Endothelial cell of umbilical vein (primary cell): ENCODE results near the gene KLC4. TPM values are rescaled to one million over a fixed set of nuclear protein-coding genes. Genes with fewer than 3 reads are reported as not detected.

Experiments used
- BruUV-seq: library from RNA; stranded (reverse); fragments of 400-500 nt; replicated peaks from 2 replicates; lab custom pipeline; 2021; lab: Mats Ljungman, UMichigan
- CTCF ChIA-PET: fragments of 300-600, 350-600 bp; sonication (Branson Sonifier 250); formaldehyde crosslinking; loops from one replicate; lab custom pipeline; 2021; ENCODE audit warnings: antibody characterized with exemption, inconsistent platforms; lab: Charles Lee
- POLR2A ChIA-PET: fragments of 300-600, 350-600 bp; sonication (Branson Sonifier 250); formaldehyde crosslinking; loops from one replicate; lab custom pipeline; 2021; ENCODE audit warnings: antibody characterized with exemption, inconsistent platforms; lab: Charles Lee
- DNase-seq: peaks from one replicate; pipeline ENCODE4 v3.0.0-alpha.2; 2011; ENCODE audit warnings: low read depth, low spot score
- FAIRE-seq: peaks from 2 replicates; lab custom pipeline; 2011; peaks lifted over from hg19 to GRCh38; lab: Jason Lieb, UNC
- H2AFZ ChIP-seq: 2 replicates; pipeline ENCODE4 v1.6.0; 2012; ENCODE audit warnings: low read depth, low read length, control low read depth, inconsistent platforms
- H3K27ac ChIP-seq: 2 replicates; pipeline ENCODE4 v1.5.1; 2011; ENCODE audit warnings: low read depth, mild to moderate bottlenecking, control low read depth, low read length, moderate library complexity; ENCODE audit not compliant: insufficient read depth
- H3K27me3 ChIP-seq, 2 experiments: 2 replicates each; pipeline versions ENCODE4 v1.6.0 to v1.6.1; 2011; ENCODE audit warnings: low read length in 2 of 2, mixed read lengths in 1 of 2; ENCODE audit not compliant: control insufficient read depth in 2 of 2, insufficient read depth in 2 of 2
- H3K36me3 ChIP-seq, 2 experiments: 2 replicates in 1 of 2; 3 replicates in 1 of 2; pipeline ENCODE4 v1.5.1; 2011; ENCODE audit warnings: low read length in 2 of 2, mild to moderate bottlenecking in 1 of 2, moderate library complexity in 1 of 2; ENCODE audit not compliant: control insufficient read depth in 2 of 2, insufficient read depth in 2 of 2; ENCODE audit errors: extremely low read depth in 1 of 2
- H3K4me1 ChIP-seq: 3 replicates; pipeline ENCODE4 v1.5.1; 2011; ENCODE audit warnings: mild to moderate bottlenecking, low read length; ENCODE audit not compliant: control insufficient read depth, insufficient read depth; ENCODE audit errors: extremely low read depth
- H3K4me2 ChIP-seq: 2 replicates; pipeline ENCODE4 v1.6.1; 2011; ENCODE audit warnings: low read length, control low read depth, mixed read lengths; ENCODE audit not compliant: insufficient read depth
- H3K4me3 ChIP-seq, 3 experiments: fragments of 200-600 bp in 1 of 3; sonication (generic), shearing (Covaris generic) in 1 of 3; replicated peaks in 1 of 3; 2 replicates each; pipeline ENCODE4 v1.5.1; 2011 to 2016; ENCODE audit warnings: control low read depth in 3 of 3, low read length in 3 of 3, mild to moderate bottlenecking in 2 of 3, inconsistent platforms in 1 of 3, low read depth in 1 of 3, moderate library complexity in 1 of 3; ENCODE audit not compliant: insufficient read depth in 1 of 3
- H3K79me2 ChIP-seq: 2 replicates; pipeline ENCODE4 v1.6.0; 2012; ENCODE audit warnings: low read length, inconsistent platforms; ENCODE audit not compliant: control insufficient read depth, insufficient read depth
- H3K9ac ChIP-seq: replicated peaks from 2 replicates; pipeline ENCODE3; 2011; ENCODE audit warnings: low read length, control low read depth; ENCODE audit not compliant: insufficient read depth; ENCODE audit errors: extremely low read depth
- H3K9me1 ChIP-seq: replicated peaks from 3 replicates; pipeline ENCODE4 v1.6.0; 2011; ENCODE audit warnings: mild to moderate bottlenecking, low read length; ENCODE audit not compliant: control insufficient read depth, insufficient read depth; ENCODE audit errors: extremely low read depth
- H3K9me3 ChIP-seq: replicated peaks from 2 replicates; pipeline ENCODE4 v1.5.1; 2012; ENCODE audit warnings: low read length, inconsistent platforms; ENCODE audit not compliant: control insufficient read depth, insufficient read depth
- H4K20me1 ChIP-seq: replicated peaks from 2 replicates; pipeline ENCODE3; 2011; ENCODE audit warnings: mild to moderate bottlenecking, low read length; ENCODE audit not compliant: control insufficient read depth, insufficient read depth; ENCODE audit errors: extremely low read depth
- EZH2 ChIP-seq: IDR thresholded peaks from 2 replicates; pipeline ENCODE4 v1.6.1; 2012; ENCODE audit warnings: borderline replicate concordance, low read depth, mild to moderate bottlenecking, moderate library complexity, low read length, inconsistent platforms; ENCODE audit not compliant: severe bottlenecking
- FOS ChIP-seq: IDR thresholded peaks from 2 replicates; pipeline ENCODE4 v1.6.1; 2011; ENCODE audit warnings: mild to moderate bottlenecking, low read length, moderate library complexity, borderline replicate concordance; ENCODE audit not compliant: insufficient read depth
- JUN ChIP-seq: IDR thresholded peaks from 2 replicates; pipeline ENCODE4 v1.6.1; 2011; ENCODE audit warnings: borderline replicate concordance, low read depth; ENCODE audit not compliant: insufficient read length, insufficient read depth
- MYC ChIP-seq: IDR thresholded peaks from one replicate; pipeline ENCODE4 v1.6.1; 2011; ENCODE audit warnings: mild to moderate bottlenecking, low read depth, low read length
- POLR2A ChIP-seq: IDR thresholded peaks from 2 replicates; pipeline ENCODE4 v1.6.1; 2012; ENCODE audit warnings: low read depth, mild to moderate bottlenecking, control low read depth, low read length
- POLR2AphosphoS5 ChIP-seq: IDR thresholded peaks from 2 replicates; pipeline ENCODE4 v1.6.1; 2012; ENCODE audit warnings: low read depth, mild to moderate bottlenecking, control low read depth, low read length, moderate library complexity; ENCODE audit not compliant: insufficient read depth
- dilution Hi-C: fragments of 300-500 bp; cut with MboI; formaldehyde crosslinking; loops from one replicate; pipeline ENCODE4 v1.15.0; 2019; ENCODE audit warnings: low sequenced_read_pairs; ENCODE audit not compliant: extremely low pct_ligation_motif_present
- intact Hi-C: fragments of 100-400 bp; cut with micrococcal nuclease; formaldehyde crosslinking; loops from one replicate; pipeline ENCODE4 v1.10.0; 2022
- polyA plus RNA-seq, 4 experiments: library from polyadenylated mRNA; depleted of rRNA in 3 of 4; stranded (reverse) in 3 of 4; unstranded in 1 of 4; fragments of >200 nt; gene quantifications; 2 replicates each; pipeline versions ENCODE4 v1.2.1 to v1.2.3, GENCODE V29; 2011 to 2012; ENCODE audit warnings: missing spikeins in 1 of 4
- total RNA-seq: library from RNA; stranded (reverse); gene quantifications from 2 replicates; pipeline ENCODE4 v1.2.3, GENCODE V29; 2021
- TF ChIP-seq, protein P1 (sequence below): IDR thresholded peaks from 2 replicates; pipeline ENCODE4 v1.6.1; 2011; ENCODE audit not compliant: insufficient read depth, insufficient read length
- TF ChIP-seq, protein P2 (sequence below), 2 donors: IDR thresholded peaks; 1 replicate in 1 of 2; 2 replicates in 1 of 2; pipeline ENCODE4 v1.5.1; 2011; ENCODE audit warnings: low read length in 2 of 2, mild to moderate bottlenecking in 2 of 2, moderate library complexity in 2 of 2, control low read depth in 1 of 2, inconsistent platforms in 1 of 2, low read depth in 1 of 2; ENCODE audit not compliant: insufficient read depth in 1 of 2; ENCODE audit errors: extremely low read depth in 1 of 2

Gene KLC4
- total and polyA plus RNA-seq, 2 donors (not counting 3 experiments of a cell fraction or from before 2014, with no cell fraction given): 17.7 to 26.8 TPM

DNA sequence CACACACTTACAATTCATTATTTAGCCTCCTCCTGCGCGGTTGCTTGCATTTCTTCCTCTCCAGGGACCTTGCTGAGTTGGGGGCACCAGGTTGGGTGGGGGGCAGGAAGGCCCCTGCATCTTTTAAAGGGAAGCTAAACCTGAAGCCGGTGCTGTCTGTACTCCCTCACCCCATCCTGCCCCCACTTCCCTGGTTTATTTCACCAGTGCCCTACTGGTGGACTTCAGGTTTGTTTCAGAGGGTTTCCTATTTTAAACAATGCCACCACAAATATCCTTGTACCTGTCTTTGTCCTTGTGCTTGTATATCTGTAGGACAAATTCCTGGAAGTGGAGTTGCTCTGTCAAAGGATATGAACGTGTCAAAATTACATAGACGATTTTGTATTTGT, 37.7 kb downstream of the KLC4 start:
- TF ChIP-seq POLR2AphosphoS5 (no peak), MYC (no peak), FOS (no peak), POLR2A (no peak)
- TF ChIP-seq, protein P1, sequence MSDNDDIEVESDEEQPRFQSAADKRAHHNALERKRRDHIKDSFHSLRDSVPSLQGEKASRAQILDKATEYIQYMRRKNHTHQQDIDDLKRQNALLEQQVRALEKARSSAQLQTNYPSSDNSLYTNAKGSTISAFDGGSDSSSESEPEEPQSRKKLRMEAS: no peak
- Histone ChIP-seq H3K9me1 (no peaks in the 10 kb centered on the region), H3K27ac (no peak overlapping the region), H3K9me3 (no peaks in the 10 kb centered on the region), H3K27me3 (no peaks in the 10 kb centered on the region), H3K4me2 (no peak overlapping the region), H3K9ac (no peak overlapping the region), H3K4me3 (no peak overlapping the region), H2AFZ (no peak overlapping the region), H4K20me1 (no peaks in the 10 kb centered on the region), H3K79me2 (no peaks in the 10 kb centered on the region), H3K36me3 (no peaks in the 10 kb centered on the region), H3K4me1 (peaks cover 12% of the 10 kb centered on the region)
- no peak for FAIRE-seq
- dilution Hi-C loops (no loop called here), intact Hi-C loops (no loop called here)
- DNase-seq: no peak
- POLR2A ChIA-PET: no interaction called here
- CTCF ChIA-PET: interaction anchor here (1.1 to 1.6 kb wide), 3 partner anchors 32 to 47 kb away, joined by 3 to 4 read pairs (median 4); no protein-coding TSS in a partner anchor
- BruUV-seq: no TSS peak

DNA sequence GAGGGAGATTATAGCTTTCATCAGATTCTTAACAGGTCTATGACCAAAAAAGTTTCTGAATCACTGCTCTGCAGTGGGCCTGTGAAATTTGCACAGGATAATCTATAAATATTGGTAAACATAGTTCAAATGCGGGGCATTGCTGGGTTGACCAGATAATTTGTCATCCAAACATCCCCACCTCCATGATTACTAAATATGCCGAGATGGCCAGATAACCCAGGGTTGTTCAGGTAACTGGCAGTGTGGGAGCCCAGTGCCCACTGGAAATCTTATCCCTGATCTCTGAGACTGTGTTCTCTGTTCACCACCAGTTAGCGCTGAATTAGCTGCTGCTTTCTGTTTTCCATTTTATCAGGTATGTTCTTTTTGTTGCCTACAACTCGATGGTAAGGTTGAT, 38.1 kb downstream of the KLC4 start:
- POLR2A ChIA-PET: no interaction called here
- Histone ChIP-seq H3K27me3 (no peaks in the 10 kb centered on the region), H4K20me1 (no peaks in the 10 kb centered on the region), H3K4me3 (no peak overlapping the region), H3K79me2 (no peaks in the 10 kb centered on the region), H3K27ac (no peak overlapping the region), H3K9me3 (no peaks in the 10 kb centered on the region), H3K4me2 (no peak overlapping the region), H3K9ac (no peak overlapping the region), H3K4me1 (peaks cover 12% of the 10 kb centered on the region), H2AFZ (no peak overlapping the region), H3K9me1 (no peaks in the 10 kb centered on the region), H3K36me3 (no peaks in the 10 kb centered on the region)
- intact Hi-C loops (no loop called here), dilution Hi-C loops (no loop called here)
- no peak for FAIRE-seq
- TF ChIP-seq MYC: no peak
- TF ChIP-seq POLR2AphosphoS5: no peak
- TF ChIP-seq FOS: no peak
- TF ChIP-seq, protein P2, sequence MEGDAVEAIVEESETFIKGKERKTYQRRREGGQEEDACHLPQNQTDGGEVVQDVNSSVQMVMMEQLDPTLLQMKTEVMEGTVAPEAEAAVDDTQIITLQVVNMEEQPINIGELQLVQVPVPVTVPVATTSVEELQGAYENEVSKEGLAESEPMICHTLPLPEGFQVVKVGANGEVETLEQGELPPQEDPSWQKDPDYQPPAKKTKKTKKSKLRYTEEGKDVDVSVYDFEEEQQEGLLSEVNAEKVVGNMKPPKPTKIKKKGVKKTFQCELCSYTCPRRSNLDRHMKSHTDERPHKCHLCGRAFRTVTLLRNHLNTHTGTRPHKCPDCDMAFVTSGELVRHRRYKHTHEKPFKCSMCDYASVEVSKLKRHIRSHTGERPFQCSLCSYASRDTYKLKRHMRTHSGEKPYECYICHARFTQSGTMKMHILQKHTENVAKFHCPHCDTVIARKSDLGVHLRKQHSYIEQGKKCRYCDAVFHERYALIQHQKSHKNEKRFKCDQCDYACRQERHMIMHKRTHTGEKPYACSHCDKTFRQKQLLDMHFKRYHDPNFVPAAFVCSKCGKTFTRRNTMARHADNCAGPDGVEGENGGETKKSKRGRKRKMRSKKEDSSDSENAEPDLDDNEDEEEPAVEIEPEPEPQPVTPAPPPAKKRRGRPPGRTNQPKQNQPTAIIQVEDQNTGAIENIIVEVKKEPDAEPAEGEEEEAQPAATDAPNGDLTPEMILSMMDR (IDR thresholded peaks at IDR 0.05; ENCODE audit: extremely low read depth in 1 of 2, insufficient read depth in 1 of 2, low read depth in 1 of 2, low read length in 2 of 2): no peak
- no peak for TF ChIP-seq POLR2A
- TF ChIP-seq, protein P1: no peak
- TF ChIP-seq JUN: no peak
- TF ChIP-seq EZH2: no peak
- no peak for DNase-seq
- CTCF ChIA-PET: interaction anchor here (1.1 to 1.6 kb wide), 2 partner anchors 31 to 46 kb away, joined by 4 read pairs; no protein-coding TSS in a partner anchor
- BruUV-seq: no TSS peak
